ENCODE measurements around the gene MIAT.

GRCh38 chr22:26643418-26644100, 13.8 kb upstream of the MIAT start:
- TF ChIP-seq TAF1 (IDR thresholded peaks at IDR 0.05; ENCODE audit: low read depth, low read length): no peak
- no peak for TF ChIP-seq POLR2A (IDR thresholded peaks at IDR 0.05; ENCODE audit: low read depth, low read length)

Measured in GM12891 (cell line).